ENCODE results near the gene DYSF. TPM values are rescaled to one million over a fixed set of nuclear protein-coding genes. Genes with fewer than 3 reads are reported as not detected.

The DYSF gene
- total and polyA plus RNA-seq, 7 donors: 38.3 to 208 (median 109) TPM

GRCh38 chr2:71478806-71479205 is 25.4 kb downstream of the DYSF start:
- no peak for DNase-seq
- Histone ChIP-seq H3K4me3 (no peak overlapping the region), H3K36me3 (ENCODE audit: insufficient read depth in 1 of 2, low read depth in 1 of 2) (peaks cover 0 to 38% of the 10 kb centered on the region in 2 donors), H3K27ac (no peak overlapping the region), H3K27me3 (ENCODE audit: insufficient read depth in 3 of 3, low read length in 2 of 3) (no peaks in the 10 kb centered on the region), H3K9me3 (no peaks in the 10 kb centered on the region), H3K4me1 (peaks cover 37% of the 10 kb centered on the region)
- TF ChIP-seq CTCF (IDR thresholded peaks at IDR 0.05): no peak
- 65 to 80% (median 73%) methylated on average over 6 of the region's 6 CpGs for WGBS, 3 donors
- no peak for ATAC-seq
- intact Hi-C loops (cut with DNase I): no loop called here

- no peak for ATAC-seq
- no peak for TF ChIP-seq CTCF (IDR thresholded peaks at IDR 0.05)
- intact Hi-C loops (cut with DNase I): no loop called here
Observed at GRCh38 chr2:71479261-71479660, 25.9 kb downstream of the DYSF start.

GRCh38 chr2:71481111-71481510 is 27.8 kb downstream of the DYSF start:
- intact Hi-C loops (cut with DNase I): no loop called here
- Histone ChIP-seq H3K9me3 (no peaks in the 10 kb centered on the region), H3K27ac (no peak overlapping the region), H3K27me3 (ENCODE audit: insufficient read depth in 3 of 3, low read length in 2 of 3) (no peaks in the 10 kb centered on the region), H3K4me1 (peaks cover 17% of the 10 kb centered on the region), H3K4me3 (no peak overlapping the region), H3K36me3 (ENCODE audit: insufficient read depth in 1 of 2, low read depth in 1 of 2) (peaks cover 0 to 57% of the 10 kb centered on the region in 2 donors)
- ATAC-seq (no peak), DNase-seq (no peak)
- no peak for TF ChIP-seq CTCF (IDR thresholded peaks at IDR 0.05)
- 84 to 92% (median 87%) methylated on average over 4 of the region's 4 CpGs for WGBS, 3 donors

More at GRCh38 chr2:71479261-71479660, 25.9 kb downstream of the DYSF start:
- H3K4me3 ChIP-seq: no peak overlapping the region
- DNase-seq: no peak
- no peaks in the 10 kb centered on the region for H3K9me3 ChIP-seq
- peaks cover 34% of the 10 kb centered on the region for H3K4me1 ChIP-seq
- H3K36me3 ChIP-seq (ENCODE audit: insufficient read depth in 1 of 2, low read depth in 1 of 2): peaks cover 0 to 43% of the 10 kb centered on the region in 2 donors
- H3K27ac ChIP-seq: no peak overlapping the region
- no peaks in the 10 kb centered on the region for H3K27me3 ChIP-seq (ENCODE audit: insufficient read depth in 3 of 3, low read length in 2 of 3)
- WGBS, 3 donors: 87 to 94% (median 90%) methylated on average over 5 of the region's 5 CpGs

- H3K4me3 ChIP-seq: no peak overlapping the region
- peak in 2 of 4 donors; percentile 5 to 53 for ATAC-seq
- no peaks in the 10 kb centered on the region for H3K27me3 ChIP-seq (ENCODE audit: insufficient read depth in 3 of 3, low read length in 2 of 3)
- peaks cover 0 to 64% of the 10 kb centered on the region in 2 donors for H3K36me3 ChIP-seq (ENCODE audit: insufficient read depth in 1 of 2, low read depth in 1 of 2)
- no peak for TF ChIP-seq CTCF (IDR thresholded peaks at IDR 0.05)
- no peak for DNase-seq
- H3K27ac ChIP-seq: no peak overlapping the region
- H3K4me1 ChIP-seq: peaks cover 8% of the 10 kb centered on the region
- WGBS, 3 donors: 41 to 65% (median 53%) methylated on average over 4 of the region's 4 CpGs
- no peaks in the 10 kb centered on the region for H3K9me3 ChIP-seq
- intact Hi-C loops (cut with DNase I): no loop called here
Observed at GRCh38 chr2:71482055-71482454, 28.7 kb downstream of the DYSF start.

GRCh38 chr2:71483246-71483645 is 29.9 kb downstream of the DYSF start:
- H3K9me3 ChIP-seq: no peaks in the 10 kb centered on the region
- DNase-seq (no peak), ATAC-seq (peak in 1 of 4 donors; percentile 5)
- H3K27me3 ChIP-seq (ENCODE audit: insufficient read depth in 3 of 3, low read length in 2 of 3): no peaks in the 10 kb centered on the region
- no peaks in the 10 kb centered on the region for H3K4me1 ChIP-seq
- H3K4me3 ChIP-seq: no peak overlapping the region
- H3K27ac ChIP-seq: no peak overlapping the region
- H3K36me3 ChIP-seq (ENCODE audit: insufficient read depth in 1 of 2, low read depth in 1 of 2): peaks cover 0 to 64% of the 10 kb centered on the region in 2 donors
- intact Hi-C loops (cut with DNase I): no loop called here
- TF ChIP-seq CTCF (IDR thresholded peaks at IDR 0.05): no peak
- WGBS, 3 donors: 80 to 92% (median 90%) methylated on average over 10 of the region's 10 CpGs

All from psoas muscle (tissue), 8 donors.